ENCODE measurements around the gene MS4A7. TPM values are rescaled to one million over a fixed set of nuclear protein-coding genes. Genes with fewer than 3 reads are reported as not detected.

MS4A7 gene, protein sequence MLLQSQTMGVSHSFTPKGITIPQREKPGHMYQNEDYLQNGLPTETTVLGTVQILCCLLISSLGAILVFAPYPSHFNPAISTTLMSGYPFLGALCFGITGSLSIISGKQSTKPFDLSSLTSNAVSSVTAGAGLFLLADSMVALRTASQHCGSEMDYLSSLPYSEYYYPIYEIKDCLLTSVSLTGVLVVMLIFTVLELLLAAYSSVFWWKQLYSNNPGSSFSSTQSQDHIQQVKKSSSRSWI
- total RNA-seq: 0.26 TPM in 1 of 2 replicates, not detected in the other
- not detected in 2 replicates for polyA plus RNA-seq
- not detected in 2 replicates for polyA plus RNA-seq (2012)
- polyA minus RNA-seq (ENCODE audit: low replicate concordance): not detected in 2 replicates

DNA sequence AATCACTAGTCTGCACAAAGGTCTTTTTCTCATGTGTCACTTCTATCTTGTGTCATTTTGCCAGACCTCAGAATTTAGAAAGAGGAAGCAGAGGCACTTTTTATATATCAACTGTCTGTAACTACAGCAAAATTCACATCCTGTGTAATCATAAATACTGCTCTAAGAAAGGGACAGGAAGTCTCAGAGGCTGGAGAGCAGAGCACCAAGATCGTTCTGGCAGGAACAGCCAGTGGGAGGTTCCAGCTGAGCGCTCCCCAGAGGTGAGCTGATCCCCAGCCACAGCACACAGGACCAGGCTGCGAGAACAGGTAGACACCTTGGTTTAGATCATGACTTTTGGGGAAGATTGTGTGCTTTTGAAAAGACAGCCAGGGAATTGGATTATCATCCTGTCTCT lies at the start of gene MS4A7:
Gene MS4A7, plus strand, starts transcription at position 179 of the 400 bp plus-strand sequence. CDS start 4,610 bp downstream, outside the sequence.
- TF ChIP-seq EZH2 (IDR thresholded peaks at IDR 0.05; ENCODE audit: low read length, missing control alignments): no peak
- TF ChIP-seq, protein P1, sequence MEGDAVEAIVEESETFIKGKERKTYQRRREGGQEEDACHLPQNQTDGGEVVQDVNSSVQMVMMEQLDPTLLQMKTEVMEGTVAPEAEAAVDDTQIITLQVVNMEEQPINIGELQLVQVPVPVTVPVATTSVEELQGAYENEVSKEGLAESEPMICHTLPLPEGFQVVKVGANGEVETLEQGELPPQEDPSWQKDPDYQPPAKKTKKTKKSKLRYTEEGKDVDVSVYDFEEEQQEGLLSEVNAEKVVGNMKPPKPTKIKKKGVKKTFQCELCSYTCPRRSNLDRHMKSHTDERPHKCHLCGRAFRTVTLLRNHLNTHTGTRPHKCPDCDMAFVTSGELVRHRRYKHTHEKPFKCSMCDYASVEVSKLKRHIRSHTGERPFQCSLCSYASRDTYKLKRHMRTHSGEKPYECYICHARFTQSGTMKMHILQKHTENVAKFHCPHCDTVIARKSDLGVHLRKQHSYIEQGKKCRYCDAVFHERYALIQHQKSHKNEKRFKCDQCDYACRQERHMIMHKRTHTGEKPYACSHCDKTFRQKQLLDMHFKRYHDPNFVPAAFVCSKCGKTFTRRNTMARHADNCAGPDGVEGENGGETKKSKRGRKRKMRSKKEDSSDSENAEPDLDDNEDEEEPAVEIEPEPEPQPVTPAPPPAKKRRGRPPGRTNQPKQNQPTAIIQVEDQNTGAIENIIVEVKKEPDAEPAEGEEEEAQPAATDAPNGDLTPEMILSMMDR (conservative IDR thresholded peaks at IDR 0.05 in 1 of 2, IDR thresholded peaks at IDR 0.05 in 1 of 2; ENCODE audit: low read depth in 1 of 2, low read length in 2 of 2): no peak
- no peak for DNase-seq (ENCODE audit: low read depth in 2 of 2)

DNA sequence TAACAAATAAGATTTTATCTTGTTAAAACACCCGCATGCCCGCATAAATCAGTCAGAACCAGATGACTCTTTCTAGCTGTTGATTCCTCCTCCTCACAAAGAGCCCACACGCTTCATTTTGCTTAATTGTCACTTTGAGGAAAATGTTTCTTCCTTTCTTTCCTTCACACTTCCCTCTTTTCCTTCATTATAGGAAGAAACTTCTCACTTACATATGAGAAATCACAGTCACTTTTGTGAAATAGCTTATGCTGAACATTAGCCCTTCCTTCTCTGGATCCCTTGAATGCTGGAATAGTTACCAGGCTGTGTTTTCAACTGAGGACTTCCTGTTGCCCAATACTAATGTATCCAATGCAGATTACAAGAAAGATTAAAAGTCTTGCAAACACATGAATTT lies 45.5 kb upstream of the MS4A7 start:
- Histone ChIP-seq H3K27ac (ENCODE audit: insufficient read depth, low read length) (no peak overlapping the region), H3K9me3 (ENCODE audit: control insufficient read depth, insufficient read depth, low read depth, low read length) (no peaks in the 10 kb centered on the region), H3K4me3 (replicated peaks in 1 of 4; ENCODE audit: control extremely low read depth in 1 of 4, insufficient read depth in 1 of 4, low read depth in 3 of 4, low read length in 4 of 4) (no peak overlapping the region), H3K79me2 (ENCODE audit: control insufficient read depth, insufficient read depth, low read length) (no peaks in the 10 kb centered on the region), H3K4me1 (ENCODE audit: control insufficient read depth, extremely low read depth, insufficient read depth, low read length) (no peaks in the 10 kb centered on the region), H3K4me2 (ENCODE audit: extremely low read depth, insufficient read depth, low read length) (no peak overlapping the region), H3K36me3 (ENCODE audit: control insufficient read depth, insufficient read depth, low read length) (no peaks in the 10 kb centered on the region), H2AFZ (ENCODE audit: low read length) (no peak overlapping the region), H3K9ac (ENCODE audit: insufficient read depth, low read length) (no peak overlapping the region), H4K20me1 (ENCODE audit: control insufficient read depth, extremely low read depth, insufficient read depth, low read length) (no peaks in the 10 kb centered on the region), H3K27me3 (ENCODE audit: control insufficient read depth, insufficient read depth, low read length) (no peaks in the 10 kb centered on the region)
- no peak for DNase-seq (ENCODE audit: low read depth in 2 of 2)
- TF ChIP-seq, protein P1 (conservative IDR thresholded peaks at IDR 0.05 in 1 of 2, IDR thresholded peaks at IDR 0.05 in 1 of 2; ENCODE audit: low read depth in 1 of 2, low read length in 2 of 2): no peak
- no peak for TF ChIP-seq EZH2 (IDR thresholded peaks at IDR 0.05; ENCODE audit: low read length, missing control alignments)

More for the DNA sequence above, at the start of gene MS4A7:
- no peak within 1 kb of the TSS for H3K4me3 ChIP-seq (replicated peaks in 1 of 4; ENCODE audit: control extremely low read depth in 1 of 4, insufficient read depth in 1 of 4, low read depth in 3 of 4, low read length in 4 of 4)
- no peaks in the 10 kb centered on the region for H4K20me1 ChIP-seq (ENCODE audit: control insufficient read depth, extremely low read depth, insufficient read depth, low read length)
- H2AFZ ChIP-seq (ENCODE audit: low read length): no peak within 1 kb of the TSS
- no peaks in the 10 kb centered on the region for H3K9me3 ChIP-seq (ENCODE audit: control insufficient read depth, insufficient read depth, low read depth, low read length)
- no peak within 1 kb of the TSS for H3K27ac ChIP-seq (ENCODE audit: insufficient read depth, low read length)
- H3K4me1 ChIP-seq (ENCODE audit: control insufficient read depth, extremely low read depth, insufficient read depth, low read length): no peaks in the 10 kb centered on the region
- H3K79me2 ChIP-seq (ENCODE audit: control insufficient read depth, insufficient read depth, low read length): no peaks in the 10 kb centered on the region
- H3K27me3 ChIP-seq (ENCODE audit: control insufficient read depth, insufficient read depth, low read length): no peaks in the 10 kb centered on the region
- H3K4me2 ChIP-seq (ENCODE audit: extremely low read depth, insufficient read depth, low read length): no peak within 1 kb of the TSS
- no peak within 1 kb of the TSS for H3K9ac ChIP-seq (ENCODE audit: insufficient read depth, low read length)
- no peaks in the 10 kb centered on the region for H3K36me3 ChIP-seq (ENCODE audit: control insufficient read depth, insufficient read depth, low read length)

DNA sequence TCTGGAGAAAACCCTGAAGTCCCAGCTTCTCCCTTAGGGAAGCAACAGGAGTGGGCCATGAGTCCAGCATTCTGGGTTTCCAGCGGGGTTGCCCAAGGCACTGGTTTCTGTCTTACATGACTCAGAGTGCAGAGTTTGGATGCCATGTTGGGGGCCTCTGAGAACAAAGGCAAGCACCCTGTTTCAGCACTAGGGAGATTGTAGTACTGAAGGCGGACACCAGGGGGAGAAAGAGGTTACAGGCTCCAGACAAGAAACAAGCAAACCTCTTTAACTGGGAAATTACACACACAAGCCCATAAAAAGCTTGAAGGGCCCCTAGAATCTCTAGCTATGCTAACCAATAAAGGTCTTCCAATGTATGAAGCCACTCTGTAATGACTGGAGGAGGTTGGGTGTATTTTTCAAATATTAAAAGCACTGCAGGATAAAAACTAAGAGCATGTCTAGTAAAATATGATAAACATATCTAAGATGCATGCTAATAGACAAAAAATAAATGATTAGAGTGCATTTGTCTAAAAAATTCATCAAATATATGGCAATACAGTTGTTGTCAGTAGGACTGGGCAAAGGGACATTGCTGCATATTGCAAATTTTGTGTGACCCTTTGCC lies 44.2 kb upstream of the MS4A7 start:
- H3K4me1 ChIP-seq (ENCODE audit: control insufficient read depth, extremely low read depth, insufficient read depth, low read length): no peaks in the 10 kb centered on the region
- no peaks in the 10 kb centered on the region for H3K27me3 ChIP-seq (ENCODE audit: control insufficient read depth, insufficient read depth, low read length)
- no peak overlapping the region for H2AFZ ChIP-seq (ENCODE audit: low read length)
- no peak overlapping the region for H3K27ac ChIP-seq (ENCODE audit: insufficient read depth, low read length)
- DNase-seq (ENCODE audit: low read depth in 2 of 2): peak; percentile 3 to 8
- no peaks in the 10 kb centered on the region for H3K79me2 ChIP-seq (ENCODE audit: control insufficient read depth, insufficient read depth, low read length)
- H4K20me1 ChIP-seq (ENCODE audit: control insufficient read depth, extremely low read depth, insufficient read depth, low read length): no peaks in the 10 kb centered on the region
- H3K4me3 ChIP-seq (replicated peaks in 1 of 4; ENCODE audit: control extremely low read depth in 1 of 4, insufficient read depth in 1 of 4, low read depth in 3 of 4, low read length in 4 of 4): no peak overlapping the region
- H3K4me2 ChIP-seq (ENCODE audit: extremely low read depth, insufficient read depth, low read length): no peak overlapping the region
- TF ChIP-seq, protein P1 (conservative IDR thresholded peaks at IDR 0.05 in 1 of 2, IDR thresholded peaks at IDR 0.05 in 1 of 2; ENCODE audit: low read depth in 1 of 2, low read length in 2 of 2): peak; percentile 53 to 63
- no peak for TF ChIP-seq EZH2 (IDR thresholded peaks at IDR 0.05; ENCODE audit: low read length, missing control alignments)
- H3K36me3 ChIP-seq (ENCODE audit: control insufficient read depth, insufficient read depth, low read length): no peaks in the 10 kb centered on the region
- H3K9ac ChIP-seq (ENCODE audit: insufficient read depth, low read length): no peak overlapping the region
- no peaks in the 10 kb centered on the region for H3K9me3 ChIP-seq (ENCODE audit: control insufficient read depth, insufficient read depth, low read depth, low read length)
